Fibroblast of skin of right biceps (primary cell): Measurements from ENCODE around the gene SPATA3.
A peak's percentile ranks its signal among the peaks of the same experiment; 100 is the strongest.
"Not testable (repeated sequence)": the region's sequence is repeated elsewhere in the genome, so short reads cannot be mapped to it uniquely, and the experiment has no call there.

ENCODE experiments used
- DNase-seq: peaks from one replicate; pipeline ENCODE4 v3.0.0-alpha.2; 2013

SPATA3 gene

DNA sequence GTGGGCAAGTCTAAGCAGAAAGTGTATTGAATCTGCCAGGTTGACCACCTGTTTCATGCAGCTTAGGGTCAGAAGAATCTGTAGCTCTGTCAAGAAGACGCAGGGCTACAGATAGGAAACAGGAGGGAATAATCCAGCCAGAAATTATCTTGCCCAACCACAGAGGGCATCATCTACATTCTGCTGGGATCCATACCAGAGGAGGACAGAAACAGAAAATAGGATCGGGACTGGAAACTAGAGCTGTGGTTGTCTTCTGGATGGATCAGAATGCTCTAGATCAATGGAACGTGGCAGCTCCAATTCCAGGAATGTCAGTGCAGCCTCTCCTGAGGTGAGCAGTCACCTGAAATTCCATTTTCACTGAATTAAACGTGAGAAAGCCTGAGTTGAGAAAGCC, 3.6 kb downstream of the SPATA3 start:
- no peak for DNase-seq

DNA sequence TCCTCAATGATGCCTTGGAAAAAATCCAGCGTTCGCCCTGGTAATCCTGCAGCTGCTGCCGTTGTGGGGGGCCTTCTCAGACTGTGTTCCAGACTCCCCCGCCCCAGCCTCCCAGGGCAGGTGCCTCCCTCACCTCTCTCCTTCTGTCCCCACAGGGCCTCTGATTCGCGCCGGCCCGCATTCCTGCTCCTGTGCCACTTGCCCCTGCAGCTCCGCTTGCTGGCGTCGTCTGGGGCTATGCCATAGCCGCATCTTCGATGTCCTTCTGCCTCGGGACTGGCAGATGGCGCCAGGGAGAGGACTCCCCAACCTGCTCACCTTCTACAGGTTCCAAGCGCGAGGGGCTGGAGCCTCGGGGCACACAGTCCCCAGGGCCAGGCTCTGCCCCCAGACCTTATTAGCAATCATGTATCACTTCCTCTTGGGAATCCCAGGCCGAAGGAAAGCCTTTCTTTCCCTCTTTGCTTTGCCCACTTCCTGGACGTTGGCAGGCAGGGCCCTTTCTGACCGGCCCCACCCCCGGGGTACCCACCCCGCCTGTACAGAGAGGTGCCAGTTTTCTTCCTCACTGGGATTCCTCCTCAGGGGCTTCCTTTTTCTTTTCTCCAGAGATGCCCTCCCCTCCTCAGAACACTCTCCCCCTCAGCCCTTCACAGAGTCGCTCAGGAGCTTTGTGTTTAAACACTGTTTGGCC, 4.4 kb downstream of the SPATA3 start:
- DNase-seq: no peak

- no peak for DNase-seq
Measured at GRCh38 chr2:231001036-231001435, 5.1 kb downstream of the SPATA3 start.

GRCh38 chr2:231001921-231002320, 6.0 kb downstream of the SPATA3 start:
- DNase-seq: no peak

- DNase-seq: no peak
Measured at GRCh38 chr2:231002641-231003040, 6.7 kb downstream of the SPATA3 start.

- DNase-seq: no peak
Measured at GRCh38 chr2:231003186-231003585, 7.3 kb downstream of the SPATA3 start.

DNA sequence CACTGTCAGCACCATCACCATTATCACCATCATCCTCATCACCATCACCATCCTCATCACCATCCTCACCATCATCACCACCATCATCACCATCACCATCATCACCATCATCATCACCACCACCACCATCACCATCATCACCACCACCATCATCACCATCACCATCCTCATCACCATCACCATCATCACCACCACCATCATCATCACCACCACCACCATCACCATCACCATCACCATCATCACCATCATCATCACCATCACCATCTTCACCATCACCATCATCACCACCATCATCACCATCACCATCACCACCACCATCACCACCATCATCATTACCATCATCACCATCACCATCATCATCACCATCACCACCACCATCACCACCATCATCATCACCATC, 9.0 kb downstream of the SPATA3 start:
- DNase-seq: not testable (repeated sequence)

DNA sequence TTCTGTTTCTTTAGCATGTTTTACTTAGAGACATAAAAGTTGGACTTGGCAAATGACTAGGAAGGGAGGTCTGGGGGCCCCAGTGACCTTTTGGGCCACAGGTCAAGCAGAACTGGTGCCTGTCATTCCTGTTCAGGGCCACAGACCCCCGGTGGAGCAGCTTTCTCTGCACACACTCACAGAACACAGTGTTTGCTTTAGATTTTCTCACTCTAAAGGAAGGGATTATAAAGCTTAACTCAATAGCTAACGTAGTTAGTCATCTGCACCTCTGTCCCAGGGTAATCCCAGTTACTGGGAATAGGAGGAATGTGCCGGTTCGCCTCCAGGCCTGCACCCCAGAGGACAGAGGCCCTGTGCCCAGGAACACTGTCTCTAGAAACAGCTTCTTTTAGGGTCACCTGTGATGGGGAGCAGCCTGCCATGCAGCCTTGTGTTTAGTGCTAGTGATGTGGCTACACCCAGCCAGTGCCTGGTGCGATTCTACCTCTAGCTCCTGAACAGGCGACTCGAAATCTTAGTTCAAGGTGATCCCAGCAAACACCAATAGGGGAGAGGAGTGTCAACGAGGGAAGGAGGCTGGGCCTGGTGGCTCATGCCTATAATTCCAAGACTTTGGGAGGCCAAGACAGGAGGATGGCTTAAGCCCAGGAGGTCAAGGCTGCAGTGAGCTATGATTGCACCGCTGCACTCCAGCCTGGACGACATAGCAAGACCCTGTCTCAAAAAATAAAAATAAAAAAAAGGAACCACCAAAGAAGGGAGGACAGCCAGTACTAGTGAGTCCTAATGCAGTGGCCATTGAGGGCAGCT, 11.6 kb downstream of the SPATA3 start:
- no peak for DNase-seq

- DNase-seq: no peak
Measured at GRCh38 chr2:231008131-231008530, 12.2 kb downstream of the SPATA3 start.

DNA sequence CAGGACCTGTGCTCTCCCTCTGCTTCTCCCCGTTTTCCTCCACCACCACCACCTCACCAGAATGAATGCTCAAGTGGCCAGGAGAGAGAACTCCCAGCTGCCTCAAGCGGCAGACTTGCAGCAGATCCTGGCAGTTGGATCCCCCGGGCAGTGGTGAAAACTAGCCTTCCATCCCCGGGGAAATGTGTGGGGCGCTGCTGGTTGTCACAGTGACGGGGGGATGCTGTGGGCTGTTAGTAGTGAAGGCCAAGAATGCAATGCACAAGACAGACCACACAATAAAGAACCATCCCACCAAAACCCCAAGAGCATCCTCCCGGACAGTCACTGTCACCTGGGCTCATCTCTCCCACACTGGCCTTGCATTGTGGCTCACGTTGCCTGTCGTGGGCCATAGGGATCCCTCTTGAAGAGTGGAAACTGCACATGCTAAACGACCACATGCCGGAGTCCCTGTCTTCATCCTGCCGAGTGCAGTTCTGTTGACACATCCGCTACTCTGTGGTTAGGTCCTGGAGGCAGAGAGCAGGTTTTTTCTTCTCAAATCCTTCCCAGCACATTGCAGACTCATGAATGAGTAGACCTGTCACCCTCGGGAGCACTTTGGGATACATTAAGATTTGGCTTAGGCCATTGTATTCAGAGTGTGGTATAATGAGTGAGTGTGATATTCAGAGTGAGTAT, 13.5 kb downstream of the SPATA3 start:
- no peak for DNase-seq

GRCh38 chr2:231010201-231010730, 14.3 kb downstream of the SPATA3 start:
- DNase-seq: no peak

- DNase-seq: no peak
Measured at GRCh38 chr2:231011526-231011925, 15.6 kb downstream of the SPATA3 start.

DNA sequence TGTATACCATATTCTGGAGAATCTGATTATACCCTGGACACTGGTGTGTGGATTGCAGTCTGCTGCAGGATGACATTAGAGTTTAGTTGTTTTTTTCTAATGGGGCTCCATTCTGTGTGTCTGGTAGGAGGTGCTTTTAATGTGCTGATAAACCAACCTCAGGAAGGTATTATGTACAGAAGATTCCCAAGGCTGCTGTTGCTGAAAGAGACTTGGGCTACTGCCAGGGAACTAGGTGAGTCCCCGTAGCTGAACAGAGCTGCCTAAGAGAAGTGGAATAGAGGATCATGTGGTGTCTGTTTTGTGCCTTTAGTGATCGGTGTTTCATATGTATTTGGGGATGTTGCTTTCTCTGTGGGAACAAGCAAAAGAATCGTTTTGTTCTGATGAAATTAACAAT, 16.5 kb downstream of the SPATA3 start:
- DNase-seq: no peak

GRCh38 chr2:231013820-231014219, 17.9 kb downstream of the SPATA3 start:
- DNase-seq: no peak

- no peak for DNase-seq
Measured at GRCh38 chr2:231015478-231015877, 19.6 kb downstream of the SPATA3 start.

GRCh38 chr2:231015926-231016325, 20.0 kb downstream of the SPATA3 start:
- no peak for DNase-seq

DNA sequence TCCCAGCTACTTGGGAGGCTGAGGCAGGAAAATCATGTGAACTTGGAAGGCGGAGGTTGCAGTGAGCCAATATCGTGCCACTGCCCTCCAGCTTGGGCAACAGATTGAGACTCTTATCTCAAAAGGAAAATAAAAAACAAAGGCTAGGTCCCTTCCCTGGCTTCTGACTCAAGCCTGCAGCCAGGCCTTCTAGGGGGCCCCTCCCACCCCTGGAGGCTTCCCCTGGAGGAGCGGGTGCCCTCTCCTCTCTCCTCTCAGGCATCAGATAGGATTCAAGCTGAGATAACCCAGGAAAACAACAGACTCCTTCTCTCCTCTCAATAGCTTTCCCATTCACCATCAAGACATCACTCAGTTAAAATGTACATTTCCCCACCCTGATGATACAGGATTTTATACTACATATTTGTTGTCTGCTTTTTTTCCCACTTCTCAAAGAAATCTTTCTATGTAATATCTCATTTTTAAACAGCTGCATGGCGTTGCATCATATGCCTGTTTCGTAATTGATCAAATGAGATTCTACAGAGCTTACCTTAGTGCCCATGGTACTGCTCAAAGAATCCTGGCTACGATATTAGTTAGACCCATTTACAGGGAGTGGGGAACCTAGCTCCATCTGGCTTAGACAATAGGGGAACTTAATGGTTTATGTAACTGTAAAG, 20.8 kb downstream of the SPATA3 start:
- no peak for DNase-seq

DNA sequence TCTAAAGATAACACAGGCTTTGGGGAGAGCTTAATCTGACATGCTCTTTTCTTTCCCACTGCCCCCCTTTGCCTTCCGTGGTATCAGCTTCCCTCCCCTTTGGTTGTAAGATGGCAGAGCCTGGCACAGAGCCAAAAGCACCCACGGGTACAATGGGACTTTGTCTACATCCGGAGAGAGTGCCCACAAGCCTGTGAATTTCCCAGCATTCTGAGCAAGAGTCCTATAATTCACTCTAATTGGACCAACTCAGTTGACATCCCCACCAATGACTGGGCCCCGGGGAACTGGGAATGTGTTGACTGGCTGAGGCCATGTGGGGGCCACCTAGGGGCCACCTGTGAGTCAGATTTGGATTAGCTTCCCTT, 21.3 kb downstream of the SPATA3 start:
- DNase-seq: peak; percentile 2

- DNase-seq: no peak
Measured at GRCh38 chr2:231018184-231018583, 22.3 kb downstream of the SPATA3 start.

GRCh38 chr2:231025059-231025458, 29.1 kb downstream of the SPATA3 start:
- DNase-seq: not testable (repeated sequence)

DNA sequence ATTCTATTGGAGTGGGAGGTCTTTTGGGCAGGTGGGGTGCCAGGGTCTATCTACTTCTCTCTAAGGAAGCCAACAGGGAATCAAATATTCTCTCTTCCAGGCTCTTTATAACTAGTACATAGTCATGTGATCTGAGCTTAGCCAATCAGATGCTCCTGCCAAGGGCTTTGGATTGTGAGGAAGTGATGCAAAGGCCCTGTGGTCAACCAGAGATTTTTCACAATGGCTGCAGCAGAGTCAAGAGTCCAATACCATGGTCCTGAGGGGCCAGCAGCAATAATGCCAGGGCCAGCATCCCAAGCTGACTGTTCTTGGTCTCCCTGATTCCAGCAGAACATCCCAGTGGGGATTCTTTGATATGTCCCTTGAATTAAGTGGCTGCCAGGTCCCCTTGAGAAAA, 33.0 kb downstream of the SPATA3 start:
- no peak for DNase-seq

- no peak for DNase-seq
Measured at GRCh38 chr2:231029563-231029962, 33.6 kb downstream of the SPATA3 start.

- no peak for DNase-seq
Measured at GRCh38 chr2:231030725-231031124, 34.8 kb downstream of the SPATA3 start.
